Vagina (tissue), 2 donors: ENCODE results near the gene DEFB116.

ENCODE experiments used
- CTCF ChIP-seq, 3 experiments: fragments of 450-650 bp in 2 of 3; fragments of 200-600 bp in 1 of 3; sonication (generic) in 1 of 3; IDR thresholded peaks; one replicate each; pipeline ENCODE4 v1.5.1; 2017 to 2019; ENCODE audit warnings: antibody characterized with exemption in 3 of 3, mild to moderate bottlenecking in 2 of 3, moderate library complexity in 2 of 3
- POLR2A ChIP-seq, 2 donors: fragments of 450-650 bp; IDR thresholded peaks; one replicate each; pipeline ENCODE4 v1.6.1; 2017; ENCODE audit warnings: antibody characterized with exemption in 2 of 2, mild to moderate bottlenecking in 2 of 2, moderate library complexity in 2 of 2

- TF ChIP-seq CTCF (IDR thresholded peaks at IDR 0.05) = no peak
- TF ChIP-seq POLR2A (IDR thresholded peaks at IDR 0.05) = no peak
Observed at GRCh38 chr20:31355981-31356380, 47.6 kb upstream of the DEFB116 start.
